Endothelial cell of umbilical vein (primary cell): Measurements from ENCODE around the gene CHST15. TPM values are rescaled to one million over a fixed set of nuclear protein-coding genes. Genes with fewer than 3 reads are reported as not detected.

ENCODE experiments used
- BruUV-seq: library from RNA; stranded (reverse); fragments of 400-500 nt; replicated peaks from 2 replicates; lab custom pipeline; 2021; lab: Mats Ljungman, UMichigan
- CTCF ChIA-PET: fragments of 300-600, 350-600 bp; sonication (Branson Sonifier 250); formaldehyde crosslinking; loops from one replicate; lab custom pipeline; 2021; ENCODE audit warnings: antibody characterized with exemption, inconsistent platforms; lab: Charles Lee
- POLR2A ChIA-PET: fragments of 300-600, 350-600 bp; sonication (Branson Sonifier 250); formaldehyde crosslinking; loops from one replicate; lab custom pipeline; 2021; ENCODE audit warnings: antibody characterized with exemption, inconsistent platforms; lab: Charles Lee
- DNase-seq: peaks from one replicate; pipeline ENCODE4 v3.0.0-alpha.2; 2011; ENCODE audit warnings: low read depth, low spot score
- FAIRE-seq: peaks from 2 replicates; lab custom pipeline; 2011; peaks lifted over from hg19 to GRCh38; lab: Jason Lieb, UNC
- H2AFZ ChIP-seq: 2 replicates; pipeline ENCODE4 v1.6.0; 2012; ENCODE audit warnings: low read depth, low read length, control low read depth, inconsistent platforms
- H3K27ac ChIP-seq: 2 replicates; pipeline ENCODE4 v1.5.1; 2011; ENCODE audit warnings: low read depth, mild to moderate bottlenecking, control low read depth, low read length, moderate library complexity; ENCODE audit not compliant: insufficient read depth
- H3K27me3 ChIP-seq, 2 experiments: 2 replicates each; pipeline versions ENCODE4 v1.6.0 to v1.6.1; 2011; ENCODE audit warnings: low read length in 2 of 2, mixed read lengths in 1 of 2; ENCODE audit not compliant: control insufficient read depth in 2 of 2, insufficient read depth in 2 of 2
- H3K36me3 ChIP-seq, 2 experiments: 2 replicates in 1 of 2; 3 replicates in 1 of 2; pipeline ENCODE4 v1.5.1; 2011; ENCODE audit warnings: low read length in 2 of 2, mild to moderate bottlenecking in 1 of 2, moderate library complexity in 1 of 2; ENCODE audit not compliant: control insufficient read depth in 2 of 2, insufficient read depth in 2 of 2; ENCODE audit errors: extremely low read depth in 1 of 2
- H3K4me1 ChIP-seq: 3 replicates; pipeline ENCODE4 v1.5.1; 2011; ENCODE audit warnings: mild to moderate bottlenecking, low read length; ENCODE audit not compliant: control insufficient read depth, insufficient read depth; ENCODE audit errors: extremely low read depth
- H3K4me2 ChIP-seq: 2 replicates; pipeline ENCODE4 v1.6.1; 2011; ENCODE audit warnings: low read length, control low read depth, mixed read lengths; ENCODE audit not compliant: insufficient read depth
- H3K4me3 ChIP-seq, 3 experiments: fragments of 200-600 bp in 1 of 3; sonication (generic), shearing (Covaris generic) in 1 of 3; replicated peaks in 1 of 3; 2 replicates each; pipeline ENCODE4 v1.5.1; 2011 to 2016; ENCODE audit warnings: control low read depth in 3 of 3, low read length in 3 of 3, mild to moderate bottlenecking in 2 of 3, inconsistent platforms in 1 of 3, low read depth in 1 of 3, moderate library complexity in 1 of 3; ENCODE audit not compliant: insufficient read depth in 1 of 3
- H3K79me2 ChIP-seq: 2 replicates; pipeline ENCODE4 v1.6.0; 2012; ENCODE audit warnings: low read length, inconsistent platforms; ENCODE audit not compliant: control insufficient read depth, insufficient read depth
- H3K9ac ChIP-seq: replicated peaks from 2 replicates; pipeline ENCODE3; 2011; ENCODE audit warnings: low read length, control low read depth; ENCODE audit not compliant: insufficient read depth; ENCODE audit errors: extremely low read depth
- H3K9me1 ChIP-seq: replicated peaks from 3 replicates; pipeline ENCODE4 v1.6.0; 2011; ENCODE audit warnings: mild to moderate bottlenecking, low read length; ENCODE audit not compliant: control insufficient read depth, insufficient read depth; ENCODE audit errors: extremely low read depth
- H3K9me3 ChIP-seq: replicated peaks from 2 replicates; pipeline ENCODE4 v1.5.1; 2012; ENCODE audit warnings: low read length, inconsistent platforms; ENCODE audit not compliant: control insufficient read depth, insufficient read depth
- H4K20me1 ChIP-seq: replicated peaks from 2 replicates; pipeline ENCODE3; 2011; ENCODE audit warnings: mild to moderate bottlenecking, low read length; ENCODE audit not compliant: control insufficient read depth, insufficient read depth; ENCODE audit errors: extremely low read depth
- CTCF ChIP-seq, 2 donors: IDR thresholded peaks; 1 replicate in 1 of 2; 2 replicates in 1 of 2; pipeline ENCODE4 v1.5.1; 2011; ENCODE audit warnings: low read length in 2 of 2, mild to moderate bottlenecking in 2 of 2, moderate library complexity in 2 of 2, control low read depth in 1 of 2, inconsistent platforms in 1 of 2, low read depth in 1 of 2; ENCODE audit not compliant: insufficient read depth in 1 of 2; ENCODE audit errors: extremely low read depth in 1 of 2
- EZH2 ChIP-seq: IDR thresholded peaks from 2 replicates; pipeline ENCODE4 v1.6.1; 2012; ENCODE audit warnings: borderline replicate concordance, low read depth, mild to moderate bottlenecking, moderate library complexity, low read length, inconsistent platforms; ENCODE audit not compliant: severe bottlenecking
- FOS ChIP-seq: IDR thresholded peaks from 2 replicates; pipeline ENCODE4 v1.6.1; 2011; ENCODE audit warnings: mild to moderate bottlenecking, low read length, moderate library complexity, borderline replicate concordance; ENCODE audit not compliant: insufficient read depth
- GATA2 ChIP-seq: IDR thresholded peaks from 2 replicates; pipeline ENCODE4 v1.7.0; 2011; ENCODE audit warnings: low read depth, mild to moderate bottlenecking, moderate library complexity, mixed read lengths, low read length; ENCODE audit not compliant: insufficient read length, insufficient read depth
- JUN ChIP-seq: IDR thresholded peaks from 2 replicates; pipeline ENCODE4 v1.6.1; 2011; ENCODE audit warnings: borderline replicate concordance, low read depth; ENCODE audit not compliant: insufficient read length, insufficient read depth
- MYC ChIP-seq: IDR thresholded peaks from one replicate; pipeline ENCODE4 v1.6.1; 2011; ENCODE audit warnings: mild to moderate bottlenecking, low read depth, low read length
- POLR2A ChIP-seq: IDR thresholded peaks from 2 replicates; pipeline ENCODE4 v1.6.1; 2012; ENCODE audit warnings: low read depth, mild to moderate bottlenecking, control low read depth, low read length
- POLR2AphosphoS5 ChIP-seq: IDR thresholded peaks from 2 replicates; pipeline ENCODE4 v1.6.1; 2012; ENCODE audit warnings: low read depth, mild to moderate bottlenecking, control low read depth, low read length, moderate library complexity; ENCODE audit not compliant: insufficient read depth
- dilution Hi-C: fragments of 300-500 bp; cut with MboI; formaldehyde crosslinking; loops from one replicate; pipeline ENCODE4 v1.15.0; 2019; ENCODE audit warnings: low sequenced_read_pairs; ENCODE audit not compliant: extremely low pct_ligation_motif_present
- intact Hi-C: fragments of 100-400 bp; cut with micrococcal nuclease; formaldehyde crosslinking; loops from one replicate; pipeline ENCODE4 v1.10.0; 2022
- polyA plus RNA-seq, 4 experiments: library from polyadenylated mRNA; depleted of rRNA in 3 of 4; stranded (reverse) in 3 of 4; unstranded in 1 of 4; fragments of >200 nt; gene quantifications; 2 replicates each; pipeline versions ENCODE4 v1.2.1 to v1.2.3, GENCODE V29; 2011 to 2012; ENCODE audit warnings: missing spikeins in 1 of 4
- total RNA-seq: library from RNA; stranded (reverse); gene quantifications from 2 replicates; pipeline ENCODE4 v1.2.3, GENCODE V29; 2021
- TF ChIP-seq, protein P1 (sequence below): IDR thresholded peaks from 2 replicates; pipeline ENCODE4 v1.6.1; 2011; ENCODE audit not compliant: insufficient read depth, insufficient read length

The CHST15 gene
- total and polyA plus RNA-seq, 2 donors (not counting 3 experiments of a cell fraction or from before 2014, with no cell fraction given): 23.1 to 29.2 TPM

GRCh38 chr10:124016804-124017375 lies 76.5 kb downstream of the CHST15 start:
- Histone ChIP-seq H3K9ac (no peak overlapping the region), H3K9me1 (no peaks in the 10 kb centered on the region), H2AFZ (no peak overlapping the region), H3K27ac (no peak overlapping the region), H3K4me2 (no peak overlapping the region), H3K36me3 (peaks cover 0 to 9% of the 10 kb centered on the region in 2 experiments), H3K27me3 (no peaks in the 10 kb centered on the region), H4K20me1 (no peaks in the 10 kb centered on the region), H3K79me2 (no peaks in the 10 kb centered on the region), H3K4me1 (no peaks in the 10 kb centered on the region), H3K9me3 (no peaks in the 10 kb centered on the region), H3K4me3 (no peak overlapping the region)
- POLR2A ChIA-PET: no interaction called here
- DNase-seq (no peak), FAIRE-seq (no peak)
- intact Hi-C loops (no loop called here), dilution Hi-C loops (no loop called here)
- no TSS peak for BruUV-seq
- no peak for TF ChIP-seq EZH2
- no peak for TF ChIP-seq MYC
- no peak for TF ChIP-seq GATA2
- no peak for TF ChIP-seq CTCF (IDR thresholded peaks at IDR 0.05; ENCODE audit: extremely low read depth in 1 of 2, insufficient read depth in 1 of 2, low read depth in 1 of 2, low read length in 2 of 2)
- TF ChIP-seq POLR2A: no peak
- TF ChIP-seq POLR2AphosphoS5: no peak
- no peak for TF ChIP-seq FOS
- no peak for TF ChIP-seq JUN
- TF ChIP-seq, protein P1, sequence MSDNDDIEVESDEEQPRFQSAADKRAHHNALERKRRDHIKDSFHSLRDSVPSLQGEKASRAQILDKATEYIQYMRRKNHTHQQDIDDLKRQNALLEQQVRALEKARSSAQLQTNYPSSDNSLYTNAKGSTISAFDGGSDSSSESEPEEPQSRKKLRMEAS: no peak
- CTCF ChIA-PET: interaction anchor here (1.4 to 3.3 kb wide), 2 partner anchors 22 to 372 kb away, joined by 4 to 15 read pairs; no protein-coding TSS in a partner anchor
